Activated CD4-positive, alpha-beta T cell treated with anti-CD3 and anti-CD28 coated beads, Interleukin-2, Interleukin-4, amounts not matched to agents 100 ng/mL and 50 ng/mL, durations not matched to agents 16 hours and 8 hours (primary cell): ENCODE measurements around the gene PIK3R1.

Experiments
- DNase-seq: peaks from one replicate; pipeline ENCODE4 v3.0.0-alpha.2; 2020; ENCODE audit warnings: low spot score

Gene PIK3R1

GRCh38 chr5:68272289-68272688, 56.7 kb downstream of the PIK3R1 start:
- DNase-seq: no peak

DNA sequence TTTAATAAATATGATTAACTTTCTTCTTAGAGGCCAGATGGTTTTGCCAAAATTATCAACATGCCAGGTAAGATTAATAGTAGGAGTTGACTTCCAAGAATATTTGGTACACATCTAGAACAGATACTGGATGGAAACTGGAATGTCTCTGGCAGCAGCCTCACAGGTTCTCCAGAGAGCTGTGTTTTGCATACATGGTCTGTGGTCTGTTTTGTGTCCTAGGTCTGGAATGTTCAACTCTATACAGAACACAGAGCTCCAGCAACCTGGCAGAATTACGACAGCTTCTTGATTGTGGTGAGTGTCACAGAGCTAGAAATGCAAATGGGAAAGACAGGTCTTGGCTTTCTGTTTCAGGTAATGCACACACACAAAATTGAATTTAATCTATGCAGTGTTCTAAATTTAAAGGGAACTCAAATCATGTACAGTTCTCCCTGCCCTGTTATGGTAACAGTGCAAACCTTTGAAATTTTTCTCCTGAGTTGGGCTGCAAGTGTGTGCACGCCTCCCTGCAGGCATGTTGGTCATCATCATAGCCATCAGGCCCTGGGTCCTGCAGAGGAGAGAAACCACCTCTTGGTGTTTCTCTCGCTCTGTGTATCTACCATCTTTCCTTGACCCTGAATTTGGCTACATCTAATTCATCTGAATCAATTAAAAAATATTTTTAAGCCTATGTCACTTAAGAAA, 58.3 kb downstream of the PIK3R1 start:
- DNase-seq: no peak

- peak; percentile 79 for DNase-seq
Observed at GRCh38 chr5:68274847-68275651, 59.5 kb downstream of the PIK3R1 start.

DNA sequence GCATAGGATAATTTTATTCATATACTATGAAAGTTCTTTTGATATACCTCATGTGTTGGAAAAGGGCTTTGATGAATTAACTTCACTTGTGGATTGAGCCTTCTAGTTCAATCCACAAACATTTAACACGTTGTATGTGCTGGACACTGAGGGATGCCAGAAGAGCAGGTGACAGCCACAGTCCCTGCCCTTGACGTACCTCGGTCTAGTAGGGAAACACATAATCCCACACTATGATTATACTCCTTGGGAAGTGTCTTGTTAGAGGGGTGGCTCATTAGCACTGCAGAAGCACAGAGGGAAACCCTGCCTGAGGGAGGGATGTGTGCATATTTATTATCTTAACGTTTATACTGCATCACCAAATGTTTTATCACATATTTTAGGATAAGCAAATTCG, 61.2 kb downstream of the PIK3R1 start:
- no peak for DNase-seq

GRCh38 chr5:68277431-68277830, 61.9 kb downstream of the PIK3R1 start:
- DNase-seq: no peak

GRCh38 chr5:68279984-68280383, 64.4 kb downstream of the PIK3R1 start:
- DNase-seq: peak; percentile 87

- DNase-seq: no peak
Observed at GRCh38 chr5:68282001-68282400, 66.4 kb downstream of the PIK3R1 start.

DNA sequence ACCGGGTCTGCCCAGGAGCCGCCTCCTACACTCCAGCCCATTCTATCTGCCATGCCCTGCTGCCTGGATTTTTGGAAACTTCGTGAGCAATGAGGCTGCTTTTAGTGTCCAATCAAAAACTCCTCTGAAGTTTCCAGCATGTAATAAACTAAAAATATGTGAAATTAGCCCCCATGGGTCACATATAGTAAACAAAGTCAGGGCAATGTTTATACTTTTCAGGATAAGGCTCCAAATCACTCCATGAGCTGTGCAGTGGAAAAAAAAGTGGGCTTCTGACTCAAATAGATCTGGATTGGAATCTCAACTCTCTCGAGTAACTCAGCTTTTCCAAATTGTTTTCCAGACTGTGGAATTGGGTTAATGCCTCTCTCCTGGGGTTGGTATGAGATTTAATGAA, 68.2 kb downstream of the PIK3R1 start:
- DNase-seq: no peak

- DNase-seq: no peak
Observed at GRCh38 chr5:68285075-68285840, 69.7 kb downstream of the PIK3R1 start.

GRCh38 chr5:68285851-68286611, 70.5 kb downstream of the PIK3R1 start:
- DNase-seq: peak; percentile 75

GRCh38 chr5:68286612-68286912, 71.0 kb downstream of the PIK3R1 start:
- DNase-seq: no peak

GRCh38 chr5:68287631-68287975, 72.0 kb downstream of the PIK3R1 start:
- no peak for DNase-seq

DNA sequence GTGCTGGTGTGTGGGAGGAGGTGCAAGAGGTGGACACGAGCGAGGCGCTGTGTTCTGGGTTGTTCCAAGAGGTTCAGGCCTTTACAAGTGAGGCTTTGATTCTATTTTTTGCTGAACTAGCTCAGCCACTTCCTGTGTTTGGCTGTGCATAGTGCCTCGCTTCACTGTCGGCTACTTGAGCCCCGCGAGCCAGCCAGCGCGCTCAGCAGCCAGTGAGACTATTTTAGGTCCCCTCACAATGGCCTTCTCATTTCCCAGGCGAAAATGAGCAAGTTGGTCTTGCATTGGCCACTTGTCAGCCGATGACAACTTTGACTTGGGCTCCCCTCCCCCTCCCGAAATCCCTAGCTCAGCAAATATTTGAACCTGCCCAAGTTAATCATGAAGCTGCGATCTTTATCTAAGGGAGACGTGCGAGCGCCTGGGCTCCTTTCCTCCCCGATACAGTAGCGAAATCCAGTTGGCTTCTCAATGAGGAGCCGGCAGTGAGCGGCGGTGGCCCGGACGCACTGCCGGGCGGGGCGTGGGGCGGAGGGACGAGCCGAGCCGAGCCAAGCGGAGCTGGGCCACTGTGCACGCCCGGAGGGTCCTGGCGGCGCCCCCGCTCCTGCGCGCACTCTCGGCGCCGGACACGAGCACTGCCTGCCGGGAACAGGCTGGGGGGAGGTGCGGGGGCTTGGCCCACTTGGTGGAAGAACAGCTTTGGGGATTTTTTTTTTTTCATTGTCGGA, 72.6 kb downstream of the PIK3R1 start:
- peak; percentile 59 for DNase-seq

GRCh38 chr5:68288707-68289134, 73.2 kb downstream of the PIK3R1 start:
- DNase-seq: no peak

- no peak for DNase-seq
Observed at GRCh38 chr5:68289498-68289897, 73.9 kb downstream of the PIK3R1 start.

DNA sequence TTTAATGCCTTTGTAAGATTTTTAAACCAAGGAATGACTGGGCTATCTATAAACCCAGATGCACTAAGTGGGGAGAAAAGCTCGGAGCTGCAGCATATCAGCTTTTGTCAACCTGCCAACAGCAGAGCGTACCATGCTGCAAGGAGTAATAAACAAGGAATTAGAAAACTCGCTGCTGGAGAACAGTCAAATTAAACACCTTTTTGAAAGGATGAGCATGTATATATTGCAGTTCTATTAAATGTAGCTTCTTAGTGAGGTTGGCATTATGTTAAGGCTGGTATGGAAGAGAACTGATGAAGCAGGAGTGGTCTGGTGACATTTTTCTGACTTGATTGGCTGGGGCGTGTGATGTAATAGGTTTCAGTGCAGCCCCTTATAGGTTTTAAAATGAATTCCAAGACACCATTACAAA, 74.7 kb downstream of the PIK3R1 start:
- no peak for DNase-seq

DNA sequence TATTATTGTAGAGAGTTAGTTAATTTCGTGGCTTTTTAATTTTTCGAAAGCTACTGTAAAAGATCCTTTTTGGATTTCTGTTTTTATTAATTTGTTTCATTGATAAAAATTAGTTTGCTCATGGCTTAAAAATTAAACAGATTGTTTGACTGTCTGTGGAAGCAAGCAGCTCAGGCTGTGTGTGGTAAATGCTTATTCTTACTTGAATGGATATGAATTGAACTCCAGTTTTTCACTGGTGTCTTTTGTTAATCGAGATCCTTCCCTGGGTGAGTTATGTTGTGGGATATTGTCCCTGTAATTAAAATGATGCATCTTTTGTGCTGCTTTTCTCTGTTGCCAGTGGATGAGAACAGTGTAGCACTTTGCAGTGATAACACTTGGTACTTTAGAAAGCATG, 75.3 kb downstream of the PIK3R1 start:
- no peak for DNase-seq

GRCh38 chr5:68292316-68292715, 76.8 kb downstream of the PIK3R1 start:
- no peak for DNase-seq

DNA sequence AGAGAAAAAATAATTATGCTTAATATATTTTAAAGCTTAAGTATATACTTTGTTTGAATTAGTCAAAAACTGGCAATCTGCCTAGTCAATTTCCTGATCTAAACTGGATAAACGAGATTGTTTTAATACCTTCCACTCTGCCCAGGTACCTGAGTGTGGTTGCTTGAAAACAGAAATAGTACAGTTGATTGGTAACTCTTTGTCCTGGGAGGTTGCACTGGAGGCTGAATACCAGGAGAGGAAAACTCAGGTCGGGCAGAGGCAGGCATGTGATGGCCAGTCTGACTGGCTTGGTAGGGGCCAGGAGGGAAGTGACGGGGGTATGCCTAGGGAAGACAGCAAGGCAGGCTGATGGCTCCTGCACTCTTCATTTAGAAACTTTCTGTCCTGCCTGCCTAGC, 80.2 kb downstream of the PIK3R1 start:
- DNase-seq: no peak

DNA sequence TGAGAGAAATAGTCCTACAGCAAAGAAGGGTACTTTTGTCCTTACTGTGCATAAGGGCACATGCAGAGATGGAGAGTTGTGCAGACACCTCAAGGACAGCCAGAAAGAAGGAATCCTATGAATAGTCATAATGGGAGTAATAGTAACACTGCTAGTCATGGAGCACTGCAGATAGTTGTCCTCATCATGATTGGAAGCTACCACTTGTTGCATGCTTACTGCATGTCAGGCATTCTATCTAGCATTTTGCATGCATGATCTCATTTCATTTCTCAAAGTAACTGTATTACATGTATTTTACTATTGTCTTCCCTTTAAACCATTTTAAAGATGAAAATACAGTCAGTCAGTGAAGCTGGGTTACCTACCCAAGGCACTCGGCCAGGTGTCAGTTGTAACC, 81.3 kb downstream of the PIK3R1 start:
- no peak for DNase-seq

DNA sequence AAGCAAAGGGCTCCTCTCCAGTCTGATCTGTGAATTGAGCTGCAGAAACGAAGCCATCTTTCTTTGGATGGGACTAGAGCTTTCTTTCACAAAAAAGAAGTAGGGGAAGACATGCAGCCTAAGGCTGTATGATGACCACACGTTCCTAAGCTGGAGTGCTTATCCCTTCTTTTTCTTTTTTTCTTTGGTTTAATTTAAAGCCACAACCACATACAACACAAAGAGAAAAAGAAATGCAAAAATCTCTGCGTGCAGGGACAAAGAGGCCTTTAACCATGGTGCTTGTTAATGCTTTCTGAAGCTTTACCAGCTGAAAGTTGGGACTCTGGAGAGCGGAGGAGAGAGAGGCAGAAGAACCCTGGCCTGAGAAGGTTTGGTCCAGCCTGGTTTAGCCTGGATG, 82.1 kb downstream of the PIK3R1 start:
- DNase-seq: no peak

GRCh38 chr5:68298479-68298878, 82.9 kb downstream of the PIK3R1 start:
- DNase-seq: no peak
